Activated CD4-positive, alpha-beta T cell treated with anti-CD3 and anti-CD28 coated beads, Interleukin-2, Interleukin-6, amounts not matched to agents 100 ng/mL and 50 ng/mL, durations not matched to agents 16 hours and 8 hours (primary cell): Measurements from ENCODE around the gene SLC28A3.

Source experiments
- DNase-seq: peaks from one replicate; pipeline ENCODE4 v3.0.0-alpha.2; 2020

Gene SLC28A3

DNA sequence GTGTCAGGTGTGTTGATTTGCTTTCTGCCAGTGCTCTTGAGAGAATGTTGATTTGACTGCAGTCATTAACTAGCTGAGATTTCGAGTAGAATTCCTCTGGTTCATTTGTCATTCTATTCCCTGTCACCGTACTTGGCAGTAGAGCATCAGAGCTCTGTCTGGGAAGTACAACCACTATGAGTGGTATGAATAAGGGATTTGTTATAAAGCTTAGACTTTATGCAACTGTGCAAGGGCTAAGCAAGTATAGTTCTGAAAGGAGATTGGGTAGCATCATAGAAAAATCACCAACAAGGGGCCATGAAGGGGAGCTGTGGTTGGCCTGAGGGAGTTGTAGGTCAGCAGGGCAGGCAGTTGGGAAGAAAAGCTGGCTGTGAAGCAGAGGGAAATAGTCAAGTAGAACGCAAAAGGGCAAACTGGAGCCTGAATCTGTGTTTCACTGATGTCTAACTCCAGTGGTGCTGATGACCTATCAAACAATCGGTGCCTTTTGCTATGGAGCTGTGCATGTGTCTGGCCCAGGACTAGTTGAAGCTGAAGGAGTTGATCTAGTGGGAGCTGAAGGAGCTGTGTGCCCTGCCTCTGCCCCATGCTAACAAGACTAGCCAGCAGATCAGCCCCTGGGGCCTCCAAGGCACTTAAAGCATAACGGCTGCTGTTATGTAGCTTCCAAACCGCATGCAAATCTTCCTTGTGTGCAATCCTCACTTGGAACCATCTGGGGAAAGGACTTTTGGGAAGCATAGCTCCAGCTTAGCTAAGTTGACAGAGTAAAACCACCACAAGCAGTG, 110.0 kb downstream of the SLC28A3 start:
- DNase-seq: no peak

DNA sequence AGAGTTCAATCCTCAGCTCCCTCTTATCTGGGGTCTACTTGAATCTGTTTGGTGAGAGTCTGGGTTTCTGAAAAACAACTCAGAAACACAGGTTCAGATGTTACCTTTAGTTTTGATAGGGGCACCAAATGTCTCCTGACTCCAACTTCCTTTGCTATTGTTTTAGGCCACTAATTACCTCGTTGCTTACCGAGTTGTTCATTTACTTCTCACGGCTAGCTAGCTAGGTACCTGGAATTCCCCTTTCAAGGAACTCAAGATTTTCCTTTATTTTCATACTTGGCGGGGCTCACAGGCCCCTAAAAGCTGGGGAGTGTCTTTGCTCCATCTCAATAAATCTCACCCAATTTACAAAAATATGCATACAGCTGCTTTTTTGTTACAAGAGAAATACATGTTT, 111.4 kb downstream of the SLC28A3 start:
- DNase-seq: no peak

DNA sequence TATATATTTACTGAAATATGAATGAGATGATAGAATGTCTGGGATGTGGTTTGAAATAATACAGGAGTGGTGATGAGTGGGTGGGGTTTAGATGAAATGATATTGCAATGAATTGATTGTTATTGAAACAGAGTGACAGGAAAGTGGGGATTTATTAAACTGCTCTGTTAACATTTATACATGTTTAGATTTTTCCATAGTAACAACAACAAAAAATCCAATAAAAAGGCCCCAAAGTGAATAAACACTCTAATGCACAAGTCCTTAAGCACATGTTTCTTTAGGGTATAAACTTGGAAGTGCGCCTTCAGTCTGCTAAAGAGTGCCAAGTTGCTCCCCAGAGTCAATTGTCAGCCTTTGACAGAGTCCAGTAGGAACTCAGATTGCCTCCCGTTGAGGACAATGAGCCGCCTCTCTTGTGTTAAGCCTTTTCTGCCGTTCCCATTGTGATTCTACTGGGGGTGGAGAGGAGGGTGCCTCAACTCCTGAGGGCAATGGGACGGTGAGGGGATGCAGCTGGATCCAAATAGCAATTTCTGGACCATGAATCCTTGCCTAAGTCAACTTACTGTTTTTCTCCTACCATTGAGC, 112.3 kb downstream of the SLC28A3 start:
- no peak for DNase-seq

DNA sequence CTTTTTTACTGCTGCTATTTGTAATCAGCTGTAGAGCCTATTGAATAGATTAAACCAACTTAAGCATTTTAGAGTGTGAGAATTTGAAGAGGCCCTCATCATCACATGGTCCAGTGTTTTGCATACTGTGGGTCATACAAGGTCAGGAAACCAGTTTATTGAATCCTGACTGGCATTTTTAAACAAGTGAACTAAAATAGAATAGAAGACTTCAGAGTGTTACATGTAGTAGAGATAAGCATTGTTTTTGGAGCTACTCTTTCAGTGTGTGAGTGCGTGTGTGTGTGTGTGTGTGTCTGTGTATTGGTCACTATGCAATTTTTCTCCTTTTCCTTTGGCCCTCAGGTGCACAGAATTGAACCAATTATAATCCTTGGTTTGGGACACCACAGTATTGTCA, 114.4 kb downstream of the SLC28A3 start:
- DNase-seq: no peak
